ENCODE data around the gene BCDIN3D.

GRCh38 chr12:49872781-49873181, 29.9 kb upstream of the BCDIN3D start:
- no peak for TF ChIP-seq CTCF (IDR thresholded peaks at IDR 0.05; ENCODE audit: low read depth, low read length, poor library complexity, severe bottlenecking)
- TF ChIP-seq EZH2phosphoT487 (IDR thresholded peaks at IDR 0.05; ENCODE audit: borderline replicate concordance, low read length) = no peak

Data from DOHH2 (cell line).